ENCODE data around the gene THRAP3.
"Not testable (repeated sequence)": the region's sequence is repeated elsewhere in the genome, so short reads cannot be mapped to it uniquely, and the experiment has no call there.

Gene THRAP3

DNA sequence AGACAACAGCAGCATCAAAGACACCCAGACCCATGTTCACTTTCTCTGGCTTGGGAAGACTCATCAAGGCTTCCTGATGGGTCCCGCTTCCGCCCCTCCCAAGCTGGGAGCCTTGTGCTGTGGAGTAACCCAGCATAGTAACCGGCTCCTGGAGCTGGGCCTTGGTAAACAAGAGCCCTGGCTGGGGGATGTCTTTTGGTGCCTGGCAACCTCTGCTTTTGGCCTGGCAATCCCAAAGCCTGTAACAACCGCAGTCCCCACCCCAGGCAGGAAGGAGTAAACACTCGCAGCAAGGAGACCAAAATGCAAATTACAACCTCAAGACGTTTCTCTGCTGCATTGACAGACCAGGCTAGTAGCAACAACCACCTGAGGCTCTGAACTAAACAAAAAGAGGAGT, 16.9 kb upstream of the THRAP3 start:
- DNase-seq = peak; percentile 51

DNA sequence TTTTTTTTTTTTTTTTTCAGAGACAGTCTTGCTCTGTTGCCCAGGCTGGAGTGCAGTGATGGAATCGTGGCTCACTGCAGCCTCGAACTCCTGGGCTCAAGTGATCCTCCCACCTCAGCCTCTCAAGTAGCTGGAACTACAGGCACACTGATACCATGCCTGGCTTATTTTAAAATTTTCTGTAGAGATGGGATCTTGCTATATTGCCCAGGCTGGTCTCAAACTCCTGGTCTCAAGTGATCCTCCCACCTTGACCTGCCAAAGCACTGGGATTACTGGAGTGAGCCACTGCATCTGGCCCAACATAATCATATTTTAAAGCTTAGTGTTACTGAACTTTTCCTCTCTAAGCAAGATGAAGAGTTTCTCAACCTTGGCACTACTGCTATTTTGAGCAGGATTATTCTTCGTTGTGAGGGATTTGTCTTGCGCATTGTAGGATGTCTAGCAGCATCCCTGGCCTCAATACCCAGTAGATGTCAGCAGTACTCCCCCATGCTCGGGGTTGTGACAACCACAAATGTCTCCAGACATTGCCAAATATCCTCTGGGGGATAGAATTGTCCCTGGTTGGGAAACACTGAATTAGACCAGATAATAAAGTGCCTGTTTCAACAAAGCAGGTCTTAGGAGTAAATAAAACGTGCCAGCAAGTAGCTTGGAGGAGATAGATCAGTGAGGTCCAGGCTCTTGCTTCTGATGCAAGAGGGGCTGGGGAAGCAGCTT, 15.1 kb upstream of the THRAP3 start:
- no peak for DNase-seq

DNA sequence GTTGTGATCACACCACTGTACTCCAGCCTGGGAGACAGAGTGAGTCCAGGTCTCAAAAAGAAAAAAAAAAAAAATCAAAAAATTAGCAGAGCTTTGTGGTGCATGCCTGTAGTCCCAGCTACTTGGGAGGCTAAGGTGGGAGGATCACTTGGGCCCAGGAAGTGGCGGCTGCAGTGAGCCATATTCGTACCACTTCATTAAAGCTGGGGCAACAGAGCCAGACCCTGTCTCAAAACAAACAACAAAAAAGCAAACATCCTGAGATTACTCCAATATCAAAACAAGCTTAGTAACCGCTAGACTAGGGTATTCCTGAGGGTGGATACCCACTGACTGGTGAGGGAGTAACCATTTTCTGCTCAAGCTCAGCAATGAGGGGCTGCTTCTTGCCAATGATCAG, 12.9 kb upstream of the THRAP3 start:
- DNase-seq = no peak

DNA sequence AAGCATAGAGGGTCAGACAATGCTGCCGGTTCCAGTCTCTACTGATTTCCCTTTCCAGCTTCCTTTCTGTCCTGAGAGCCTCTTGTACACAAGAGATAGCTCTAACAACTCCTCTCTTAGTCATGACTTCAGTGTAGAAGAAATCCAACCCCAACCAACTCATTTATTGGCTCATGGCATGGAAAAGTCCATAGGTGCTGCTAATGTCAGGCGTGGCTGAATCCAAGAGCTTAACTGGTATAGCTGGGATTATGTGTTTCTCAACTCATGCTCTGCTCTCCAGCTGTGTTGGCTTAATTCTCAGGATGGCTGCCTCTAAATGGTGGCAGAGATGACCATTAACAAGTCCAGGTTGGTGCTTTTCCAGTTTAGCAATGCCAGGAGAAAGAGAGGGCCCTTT, 12.4 kb upstream of the THRAP3 start:
- no peak for DNase-seq

DNA sequence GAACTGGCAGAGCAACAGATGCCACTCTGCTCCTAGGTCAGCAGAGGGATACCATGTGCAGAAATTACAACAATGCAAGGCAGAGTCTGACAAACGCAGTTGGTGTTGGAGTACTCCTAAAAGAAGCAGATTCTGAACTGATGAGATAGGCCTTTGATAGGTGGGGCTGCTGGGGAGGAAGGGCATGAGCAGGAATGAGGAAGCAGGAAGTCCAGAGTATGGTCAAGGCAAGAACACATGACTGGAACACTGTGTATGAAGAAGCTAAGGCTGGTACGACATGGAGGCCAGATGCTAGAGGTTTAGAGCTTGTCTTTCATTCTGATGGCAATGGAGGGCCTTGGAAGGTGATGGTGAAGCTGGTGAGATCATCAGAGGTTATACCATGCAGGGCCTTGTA, 11.5 kb upstream of the THRAP3 start:
- DNase-seq = no peak

GRCh38 chr1:36217670-36218069, 6.6 kb upstream of the THRAP3 start:
- DNase-seq = peak; percentile 42

DNA sequence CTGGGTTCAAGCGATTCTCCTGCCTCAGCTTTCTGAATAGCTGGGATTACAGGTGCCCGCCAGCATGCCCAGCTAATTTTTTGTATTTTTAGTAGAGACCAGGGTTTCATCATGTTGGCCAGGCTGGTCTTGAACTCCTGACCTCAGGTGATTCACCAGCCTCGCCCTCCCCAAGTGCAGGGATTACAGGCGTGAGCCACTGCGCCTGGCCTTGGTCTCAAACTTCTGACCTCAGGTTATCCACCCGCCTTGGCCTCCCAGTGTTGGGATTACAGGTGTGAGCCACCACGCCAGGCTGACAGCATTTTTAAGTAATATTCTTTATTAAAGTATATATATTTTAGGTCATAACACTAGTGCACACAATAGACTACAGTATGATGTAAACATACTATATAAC, 2.3 kb upstream of the THRAP3 start:
- DNase-seq = not testable (repeated sequence)

- DNase-seq = no peak
Measured at GRCh38 chr1:36222481-36223380, 1.5 kb upstream of the THRAP3 start.

DNA sequence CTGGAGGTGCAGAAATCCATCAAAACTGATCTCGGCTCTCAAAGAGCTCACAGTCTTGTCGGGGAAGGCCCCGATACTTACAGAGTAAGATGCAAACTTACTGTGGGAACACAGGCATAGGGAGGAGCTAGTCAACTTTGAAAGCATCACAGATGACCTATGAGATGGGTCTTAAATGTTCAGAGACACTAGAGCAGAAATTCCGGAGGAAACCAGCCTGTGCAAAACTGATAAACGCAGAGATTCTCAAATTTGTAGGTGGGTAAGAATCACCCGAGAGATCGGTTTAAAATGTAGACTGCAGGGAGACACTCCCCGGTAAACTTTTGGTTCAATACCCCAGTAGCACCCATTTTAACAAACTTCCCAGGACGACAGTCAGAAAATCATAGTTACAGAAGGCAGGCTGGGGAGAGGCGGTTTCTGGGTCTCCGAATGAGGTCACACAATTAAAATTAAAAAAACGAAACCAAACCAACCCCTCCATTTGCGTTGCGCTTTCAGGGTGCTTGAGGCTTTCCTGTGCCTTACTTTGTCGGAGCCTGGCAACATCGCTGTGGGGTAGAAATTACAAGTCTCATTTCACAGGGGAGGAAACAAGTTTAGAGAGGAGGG, 755 bp upstream of the THRAP3 start:
- peak; percentile 61 for DNase-seq

DNA sequence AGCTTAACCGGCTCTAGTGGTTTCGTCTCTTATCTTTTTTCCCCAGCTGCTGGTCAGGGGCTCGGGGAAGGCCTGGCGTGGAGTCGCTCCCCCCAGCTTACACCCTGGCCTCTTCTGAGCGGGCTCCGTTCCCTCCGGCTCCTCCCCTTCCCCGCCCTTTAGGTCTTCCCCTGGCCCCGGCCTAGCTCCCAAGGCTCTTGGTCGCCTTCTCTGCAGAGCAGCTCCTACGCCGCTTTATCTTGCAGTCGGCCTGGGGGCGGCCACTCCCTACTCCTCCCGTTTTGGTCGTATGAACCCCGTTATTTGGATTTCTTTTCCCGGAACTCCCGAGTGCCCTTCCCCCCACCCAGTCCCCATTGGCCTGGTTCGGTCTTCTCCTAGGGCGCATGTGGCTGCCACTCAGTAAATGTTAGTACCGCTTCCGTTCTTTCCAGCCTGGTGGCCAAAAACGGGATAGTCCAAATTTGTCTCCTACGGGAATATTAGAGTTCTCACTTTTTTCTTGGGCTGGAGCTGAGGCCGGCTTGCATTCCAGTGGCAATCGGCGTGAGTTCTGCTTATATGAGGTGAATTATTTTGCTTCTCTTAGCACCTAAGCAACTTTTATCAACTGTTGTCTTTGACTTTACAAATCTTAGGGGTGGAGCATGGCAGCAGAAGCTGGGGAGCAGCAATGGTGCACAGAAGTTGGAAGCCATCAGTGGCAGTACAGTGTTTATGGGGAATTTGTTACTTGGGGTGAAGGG, 467 bp downstream of the THRAP3 start:
- peak; percentile 90 for DNase-seq

- no peak for DNase-seq
Measured at GRCh38 chr1:36225283-36225899, 1.1 kb downstream of the THRAP3 start.

DNA sequence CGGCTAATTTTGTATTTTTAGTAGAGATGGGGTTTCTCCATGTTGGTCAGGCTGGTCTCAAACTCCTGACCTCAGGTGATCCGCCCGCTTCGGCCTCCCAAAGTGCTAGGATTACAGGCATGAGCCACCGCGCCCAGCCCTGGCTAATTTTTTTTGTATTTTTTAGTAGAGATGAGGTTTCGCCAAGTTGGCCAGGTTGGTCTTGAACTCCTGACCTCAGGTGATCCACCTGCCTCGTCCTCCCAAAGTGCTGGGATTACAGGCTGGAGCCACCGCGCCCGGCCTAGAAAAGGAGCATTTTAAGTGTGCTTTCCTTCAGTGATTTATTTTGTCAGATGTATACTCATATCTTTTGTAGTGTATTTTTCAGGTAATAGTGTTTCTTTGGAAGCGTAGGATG, 6.0 kb downstream of the THRAP3 start:
- not testable (repeated sequence) for DNase-seq

DNA sequence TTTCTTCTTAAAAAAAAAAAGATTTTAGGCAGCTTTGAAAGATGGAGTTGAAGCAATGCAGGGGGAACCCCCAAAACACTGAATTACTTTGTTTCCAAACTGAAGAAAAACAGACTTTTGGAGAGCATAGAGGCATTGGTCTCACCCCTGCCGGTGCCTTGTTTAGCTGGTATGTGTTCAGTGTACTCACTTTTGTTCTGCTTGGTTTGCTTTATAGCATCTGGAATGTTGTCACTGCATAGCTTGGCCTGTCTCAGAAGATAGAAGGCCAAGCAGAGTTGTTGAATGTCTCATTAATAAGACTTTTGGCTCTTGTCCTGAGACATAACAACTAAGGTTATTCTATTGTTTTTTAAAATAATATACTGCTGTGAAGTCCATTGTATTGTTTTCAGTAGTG, 6.9 kb downstream of the THRAP3 start:
- no peak for DNase-seq

DNA sequence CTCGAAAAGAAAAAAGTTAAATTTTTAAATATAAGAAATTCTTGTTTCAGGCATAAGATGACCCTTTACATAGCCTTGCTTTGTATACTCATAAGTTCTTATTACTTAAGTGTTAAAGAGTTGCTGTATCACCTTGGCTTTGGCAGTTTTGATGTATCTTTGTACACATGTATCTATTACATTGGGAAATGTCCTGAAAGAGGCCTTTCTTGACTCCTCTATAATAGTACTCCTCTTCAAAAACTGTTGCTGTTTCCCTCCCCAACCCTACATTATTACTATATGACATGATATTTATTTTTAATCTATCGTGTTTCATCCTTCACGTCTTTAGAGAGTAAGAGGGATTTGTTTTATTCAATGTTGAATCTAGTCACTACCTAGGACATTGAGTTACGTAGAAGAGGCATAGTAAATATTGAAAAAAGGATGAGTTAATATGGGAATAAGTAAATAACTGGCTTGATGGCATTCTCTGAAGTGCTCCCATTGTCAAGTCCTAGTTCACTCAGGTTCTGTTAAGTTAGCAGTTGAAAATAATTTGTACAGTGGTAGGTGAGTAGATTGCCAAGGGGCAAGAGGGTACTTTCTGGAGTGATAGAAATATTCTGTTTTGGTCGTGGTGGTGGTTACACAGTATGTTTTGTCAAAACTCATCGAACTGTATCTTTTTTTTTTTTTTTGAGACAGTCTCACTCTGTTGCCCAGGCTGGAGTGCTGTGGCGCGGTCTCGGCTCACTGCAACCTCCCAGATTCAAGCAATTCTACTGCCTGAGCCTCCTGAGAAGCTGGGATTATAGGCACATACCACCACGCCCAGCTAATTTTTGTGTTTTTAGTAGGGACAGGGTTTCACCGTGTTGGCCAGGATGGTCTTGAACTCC, 8.2 kb downstream of the THRAP3 start:
- DNase-seq = no peak

DNA sequence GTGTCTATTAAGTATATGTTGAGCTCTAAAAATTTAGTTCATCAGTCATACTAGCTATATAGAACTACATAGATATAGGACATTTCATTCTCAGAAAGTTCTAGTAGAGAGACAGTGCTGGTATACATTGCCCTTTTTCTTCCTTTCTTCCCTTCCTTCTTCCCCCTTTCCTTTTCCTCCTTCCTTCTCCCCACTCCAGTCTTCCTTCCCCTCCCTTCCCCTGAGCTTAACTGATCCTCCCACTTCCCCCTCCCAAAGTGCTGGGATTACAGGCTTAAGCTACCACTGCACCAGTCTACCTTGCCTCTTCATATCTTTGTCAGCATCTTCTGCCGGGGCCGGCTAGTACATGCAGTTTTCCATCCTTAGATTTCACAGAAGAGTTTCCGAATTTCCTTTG, 12.1 kb downstream of the THRAP3 start:
- DNase-seq = no peak

- peak; percentile 13 for DNase-seq
Measured at GRCh38 chr1:36238433-36238832, 14.2 kb downstream of the THRAP3 start.

- no peak for DNase-seq
Measured at GRCh38 chr1:36239941-36240637, 15.8 kb downstream of the THRAP3 start.

DNA sequence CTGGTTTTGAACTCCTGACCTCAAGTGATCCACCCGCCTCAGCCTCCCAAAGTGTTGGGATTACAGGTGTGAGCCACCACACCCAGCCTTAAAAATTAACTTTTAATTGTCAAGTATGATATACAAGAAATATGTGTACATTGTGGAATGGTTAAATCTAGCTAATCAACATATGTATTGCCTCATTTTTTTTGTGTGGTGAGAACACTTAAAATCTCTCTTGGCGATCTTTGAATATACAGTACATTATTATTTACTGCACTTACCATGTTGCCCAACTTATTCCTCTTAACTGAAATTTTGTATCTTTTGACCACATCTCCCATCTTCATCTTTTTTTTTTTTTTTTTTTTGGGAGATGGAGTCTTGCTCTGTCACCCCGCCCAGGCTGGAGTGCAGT, 23.3 kb downstream of the THRAP3 start:
- DNase-seq = no peak

DNA sequence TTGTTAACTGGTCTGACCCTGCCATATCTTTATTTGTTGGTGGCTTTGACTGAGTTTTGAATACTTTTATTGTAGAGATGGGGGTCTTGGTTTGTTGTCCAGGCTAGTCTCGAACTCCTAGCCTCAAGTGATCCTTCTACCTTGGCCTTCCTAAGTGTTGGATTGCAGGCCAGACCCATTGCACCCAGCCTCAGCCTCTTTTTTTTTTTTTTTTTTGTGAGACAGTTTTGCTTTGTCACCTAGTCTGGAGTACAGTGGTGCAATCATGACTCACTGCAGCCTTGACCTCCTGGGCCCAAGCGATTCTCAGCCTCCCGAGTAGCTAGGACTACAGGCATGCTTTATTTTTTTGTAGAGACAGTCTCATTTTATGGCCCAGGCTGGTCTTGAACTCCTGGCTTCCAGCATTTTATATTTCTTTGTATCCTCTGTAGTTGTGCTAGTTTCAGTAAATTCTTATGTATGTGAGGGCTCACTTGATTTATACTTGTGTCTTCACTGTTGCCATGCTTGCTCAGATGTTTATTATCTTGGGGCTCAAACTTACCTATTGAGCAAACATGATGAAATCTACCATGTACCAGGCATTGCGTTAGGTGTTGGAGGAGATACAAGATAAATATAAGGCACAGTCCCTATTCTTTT, 24.1 kb downstream of the THRAP3 start:
- peak; percentile 86 for DNase-seq

Measured in fibroblast of skin of scalp (primary cell).